ENCODE data around the gene EHD1. TPM values are rescaled to one million over a fixed set of nuclear protein-coding genes. Genes with fewer than 3 reads are reported as not detected.

Gene EHD1
- total RNA-seq, 1 experiment from 2014 or later, result 110 TPM

- no peaks in the 10 kb centered on the region for H3K9me3 ChIP-seq (ENCODE audit: insufficient read depth, low read depth)
- no peak for DNase-seq
- H3K79me2 ChIP-seq (ENCODE audit: low read depth), result peaks cover 12% of the 10 kb centered on the region
- ChIA-PET CTCF (interaction anchor here (0.6 kb wide), 3 partner anchors 51 to 265 kb away, joined by 3 to 4 read pairs (median 3); no protein-coding TSS in a partner anchor), POLR2A (ENCODE audit: unreplicated experiment) (interaction anchor here (0.7 kb wide), 1 partner anchor 268 kb away, joined by 21 read pairs; no protein-coding TSS in a partner anchor)
- H3F3A ChIP-seq (ENCODE audit: insufficient read depth, low read depth), result peaks cover 66% of the 10 kb centered on the region; the same call in 1 of the 2 replicates
- H2AFZ ChIP-seq, result peak overlapping the region; percentile 87
- H3K36me3 ChIP-seq (ENCODE audit: low read depth), result no peaks in the 10 kb centered on the region
- no TSS peak for BruUV-seq (replicated peaks)
- intact Hi-C loops (cut with micrococcal nuclease; ENCODE audit: unreplicated experiment), result loop anchor here (5.0 kb wide), 2 partner anchors 182 to 407 kb away; partner anchors contain the start of gene SNX15
- peaks cover 63% of the 10 kb centered on the region for H3K4me1 ChIP-seq (replicated peaks; ENCODE audit: insufficient read depth)
- no peaks in the 10 kb centered on the region for H4K20me1 ChIP-seq (ENCODE audit: insufficient read depth)
- no peak overlapping the region for H3K27ac ChIP-seq
- no peaks in the 10 kb centered on the region for H3K27me3 ChIP-seq (ENCODE audit: insufficient read depth, low read depth)
- TF ChIP-seq EZH2 (IDR thresholded peaks at IDR 0.05; ENCODE audit: low read depth), result no peak
- no peak for TF ChIP-seq CTCF (conservative IDR thresholded peaks at IDR 0.05)
- H3K4me3 ChIP-seq, result peak overlapping the region; percentile 72; the same call in 1 of the 2 replicates
- no peaks in the 10 kb centered on the region for H3K9me2 ChIP-seq (ENCODE audit: insufficient read depth)
- H3K4me2 ChIP-seq, result peak overlapping the region; percentile 82
Observed at GRCh38 chr11:64845129-64845775, 33.2 kb downstream of the EHD1 start.

GRCh38 chr11:64844330-64845128 is 33.9 kb downstream of the EHD1 start, which contains the start of gene CDC42BPG:
CDC42BPG (minus strand) TSS chr11:64844653; CDS start chr11:64844569, 84 bp downstream.
- TF ChIP-seq CTCF (conservative IDR thresholded peaks at IDR 0.05) (peak; percentile 58; the same call in 1 of the 2 replicates), EZH2 (IDR thresholded peaks at IDR 0.05; ENCODE audit: low read depth) (no peak)
- Histone ChIP-seq H3K9me2 (ENCODE audit: insufficient read depth) (no peaks in the 10 kb centered on the region), H3K27me3 (ENCODE audit: insufficient read depth, low read depth) (no peaks in the 10 kb centered on the region), H3F3A (ENCODE audit: insufficient read depth, low read depth) (peaks cover 61% of the 10 kb centered on the region; the same call in 1 of the 2 replicates), H3K4me3 (peak within 1 kb of the TSS; percentile 72), H2AFZ (peak within 1 kb of the TSS; percentile 87), H3K4me1 (replicated peaks; ENCODE audit: insufficient read depth) (peaks cover 56% of the 10 kb centered on the region), H4K20me1 (ENCODE audit: insufficient read depth) (no peaks in the 10 kb centered on the region), H3K27ac (peak within 1 kb of the TSS; percentile 79), H3K9me3 (ENCODE audit: insufficient read depth, low read depth) (no peaks in the 10 kb centered on the region), H3K36me3 (ENCODE audit: low read depth) (no peaks in the 10 kb centered on the region), H3K4me2 (peak within 1 kb of the TSS; percentile 82), H3K79me2 (ENCODE audit: low read depth) (peaks cover 10% of the 10 kb centered on the region)
- BruUV-seq (replicated peaks), result no TSS peak
- ChIA-PET CTCF (interaction anchor here (0.6 to 1.5 kb wide), 6 partner anchors 33 to 1200 kb away, joined by 3 to 5 read pairs (median 3); partner anchors contain the start of gene MAP4K2), POLR2A (ENCODE audit: unreplicated experiment) (interaction anchor here (0.6 kb wide), 2 partner anchors 10 to 25 kb away, joined by 3 to 4 read pairs; no protein-coding TSS in a partner anchor)
- peak; percentile 73 to 94 for DNase-seq
- intact Hi-C loops (cut with micrococcal nuclease; ENCODE audit: unreplicated experiment), result loop anchor here (5.0 kb wide), 5 partner anchors 33 to 408 kb away; partner anchors contain the start of genes CAPN1, EHD1 and SNX15

Measured in PC-9 (cell line).